K562 (cell line): ENCODE measurements around the gene TNNT1. TPM values are rescaled to one million over a fixed set of nuclear protein-coding genes. Genes with fewer than 3 reads are reported as not detected.

Source experiments
- EGR1 ChIP-seq: fragments of 450-650 bp; conservative IDR thresholded peaks from 2 replicates; pipeline ENCODE4 v1.6.1; 2017; ENCODE audit warnings: mild to moderate bottlenecking
- ETS2 ChIP-seq: IDR thresholded peaks from 2 replicates; pipeline ENCODE4 v1.6.1; 2016; ENCODE audit warnings: borderline replicate concordance, missing genetic modification characterization, mild to moderate bottlenecking, moderate library complexity, missing compliant biosample characterization; ENCODE audit not compliant: poor library complexity, severe bottlenecking
- FOXA1 ChIP-seq: fragments of 450-650 bp; IDR thresholded peaks from 2 replicates; pipeline ENCODE4 v1.6.1; 2016; ENCODE audit warnings: mild to moderate bottlenecking, borderline replicate concordance
- KDM1A ChIP-seq, 2 experiments: fragments of 450-650 bp; IDR thresholded peaks; 2 replicates each; pipeline ENCODE4 v1.6.1; 2016; ENCODE audit warnings: mild to moderate bottlenecking in 2 of 2
- KHSRP ChIP-seq: fragments of 450-650 bp; IDR thresholded peaks from 2 replicates; pipeline ENCODE4 v1.6.1; 2017
- NONO ChIP-seq, 2 experiments: fragments of 200-400 bp in 1 of 2; fragments of 450-650 bp in 1 of 2; formaldehyde crosslinking in 1 of 2; IDR thresholded peaks; 2 replicates each; pipeline ENCODE4 v1.6.1; 2017; ENCODE audit warnings: low read depth in 2 of 2, mild to moderate bottlenecking in 2 of 2, moderate library complexity in 2 of 2, low read length in 1 of 2
- SPI1 ChIP-seq: IDR thresholded peaks from 2 replicates; pipeline ENCODE4 v1.6.1; 2011; ENCODE audit warnings: low read depth, low read length, control low read depth, borderline replicate concordance
- ZBTB49 ChIP-seq: sonication (generic); formaldehyde crosslinking; IDR thresholded peaks from 2 replicates; pipeline ENCODE4 v1.8.0; 2022; ENCODE audit warnings: missing genetic modification reagents, mild to moderate bottlenecking, borderline replicate concordance
- ZKSCAN1 ChIP-seq: fragments of 150-350 bp; IDR thresholded peaks from 2 replicates; pipeline ENCODE4 v1.6.1; 2016; ENCODE audit warnings: low read depth, low read length
- ZNF263 ChIP-seq: sonication (generic); formaldehyde crosslinking; IDR thresholded peaks from 2 replicates; pipeline ENCODE4 v1.8.0; 2022; ENCODE audit warnings: mild to moderate bottlenecking, missing genetic modification reagents, borderline replicate concordance
- ZNF780A ChIP-seq: fragments of 250-450 bp; sonication (Bioruptor Pico); IDR thresholded peaks from 2 replicates; pipeline ENCODE4 v1.5.0; 2021; ENCODE audit warnings: mild to moderate bottlenecking
- polyA plus RNA-seq, 8 experiments: library from polyadenylated mRNA; depleted of rRNA in 4 of 8; stranded (reverse) in 5 of 8; unstranded in 3 of 8; fragments of >200 nt; fragmentation: Nextera tagmentation in 2 of 8; fragmentation: Illumina TruSeq in 1 of 8; extraction: Ambion mirVana in 2 of 8; extraction: Trizol in 1 of 8; gene quantifications; 2 replicates each; pipeline versions ENCODE4 v1.2.1 to v1.2.3, GENCODE V29; 2011 to 2014; ENCODE audit warnings: inconsistent platforms in 1 of 8, missing spikeins in 1 of 8
- total RNA-seq, 7 experiments: library from RNA; depleted of rRNA in 6 of 7; stranded (reverse); fragments of >200 nt in 6 of 7; fragmentation: Illumina TruSeq in 2 of 7; extraction: Trizol in 2 of 7; gene quantifications; 2 replicates each; pipeline versions ENCODE4 v1.2.1 to v1.2.3, GENCODE V29; 2011 to 2021; ENCODE audit warnings: low replicate concordance in 1 of 7
- TF ChIP-seq, protein P1 (sequence below): fragments of 450-650 bp; IDR thresholded peaks from 2 replicates; pipeline ENCODE4 v1.6.1; 2016
- TF ChIP-seq, protein P2 (sequence below): sonication (generic); formaldehyde crosslinking; IDR thresholded peaks from 2 replicates; pipeline ENCODE4 v1.9.0; 2022; ENCODE audit warnings: mild to moderate bottlenecking, missing genetic modification reagents
- TF ChIP-seq, protein P3 (sequence below): fragments of 450-650 bp; formaldehyde crosslinking; IDR thresholded peaks from 2 replicates; pipeline ENCODE4 v1.4.0; 2020; ENCODE audit warnings: mild to moderate bottlenecking, moderate library complexity

Gene TNNT1
- total and polyA plus RNA-seq, 9 of the 15 experiments (the other 6 are each of a cell fraction or from before 2014, with no cell fraction given), result 31.8 to 390 (median 227) TPM

DNA sequence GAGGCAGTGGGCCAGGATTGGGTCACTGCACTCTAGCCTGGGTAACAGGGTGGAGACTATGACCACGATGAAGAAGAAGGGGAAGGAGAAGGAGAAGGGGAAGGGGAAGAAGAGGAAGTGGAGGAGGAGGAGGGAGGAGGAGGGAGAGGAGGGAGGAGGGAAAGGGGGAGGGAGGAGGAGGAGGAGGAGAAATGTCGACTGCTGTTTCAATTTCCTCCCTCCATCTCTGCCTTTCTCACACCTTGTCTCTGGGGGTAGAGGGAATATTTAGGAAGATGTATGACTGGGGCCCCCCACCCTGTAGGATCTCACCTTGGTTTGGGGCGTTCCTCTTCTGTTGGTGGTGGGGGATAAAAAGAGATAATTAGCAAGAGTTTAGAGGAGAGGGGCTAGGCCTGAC, 3.8 kb downstream of the TNNT1 start (continued):
- TF ChIP-seq ETS2 (tag) (no peak), SPI1 (peak; percentile 93), EGR1 (peak; percentile 27), FOXA1 (no peak), KHSRP (no peak), ZNF263 (CRISPR knock-in tag) (peak; percentile 100), ZKSCAN1 (no peak), ZBTB49 (no peak), KDM1A (IDR thresholded peaks at IDR 0.05) (peak in 1 of 2 experiments; percentile 68; a peak in 2 of 4 replicates), NONO (IDR thresholded peaks at IDR 0.05; ENCODE audit: low read depth in 2 of 2, low read length in 1 of 2) (0 out of 4 replicates have a peak, but pooled peaks of 1 of the 2 experiments have one; percentile 16), ZNF780A (CRISPR knock-in tag) (no peak)
- TF ChIP-seq, protein P1, sequence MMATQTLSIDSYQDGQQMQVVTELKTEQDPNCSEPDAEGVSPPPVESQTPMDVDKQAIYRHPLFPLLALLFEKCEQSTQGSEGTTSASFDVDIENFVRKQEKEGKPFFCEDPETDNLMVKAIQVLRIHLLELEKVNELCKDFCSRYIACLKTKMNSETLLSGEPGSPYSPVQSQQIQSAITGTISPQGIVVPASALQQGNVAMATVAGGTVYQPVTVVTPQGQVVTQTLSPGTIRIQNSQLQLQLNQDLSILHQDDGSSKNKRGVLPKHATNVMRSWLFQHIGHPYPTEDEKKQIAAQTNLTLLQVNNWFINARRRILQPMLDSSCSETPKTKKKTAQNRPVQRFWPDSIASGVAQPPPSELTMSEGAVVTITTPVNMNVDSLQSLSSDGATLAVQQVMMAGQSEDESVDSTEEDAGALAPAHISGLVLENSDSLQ, result peak; percentile 59
- TF ChIP-seq, protein P2, sequence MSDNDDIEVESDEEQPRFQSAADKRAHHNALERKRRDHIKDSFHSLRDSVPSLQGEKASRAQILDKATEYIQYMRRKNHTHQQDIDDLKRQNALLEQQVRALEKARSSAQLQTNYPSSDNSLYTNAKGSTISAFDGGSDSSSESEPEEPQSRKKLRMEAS (CRISPR knock-in tag), result peak; percentile 8; the same call in 1 of the 2 replicates
- TF ChIP-seq, protein P3, sequence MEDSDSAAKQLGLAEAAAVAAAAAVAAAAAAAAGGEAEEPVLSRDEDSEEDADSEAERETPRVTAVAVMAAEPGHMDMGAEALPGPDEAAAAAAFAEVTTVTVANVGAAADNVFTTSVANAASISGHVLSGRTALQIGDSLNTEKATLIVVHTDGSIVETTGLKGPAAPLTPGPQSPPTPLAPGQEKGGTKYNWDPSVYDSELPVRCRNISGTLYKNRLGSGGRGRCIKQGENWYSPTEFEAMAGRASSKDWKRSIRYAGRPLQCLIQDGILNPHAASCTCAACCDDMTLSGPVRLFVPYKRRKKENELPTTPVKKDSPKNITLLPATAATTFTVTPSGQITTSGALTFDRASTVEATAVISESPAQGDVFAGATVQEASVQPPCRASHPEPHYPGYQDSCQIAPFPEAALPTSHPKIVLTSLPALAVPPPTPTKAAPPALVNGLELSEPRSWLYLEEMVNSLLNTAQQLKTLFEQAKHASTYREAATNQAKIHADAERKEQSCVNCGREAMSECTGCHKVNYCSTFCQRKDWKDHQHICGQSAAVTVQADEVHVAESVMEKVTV, result no peak
